Measurements from ENCODE around the gene BTBD6.

The BTBD6 gene

DNA sequence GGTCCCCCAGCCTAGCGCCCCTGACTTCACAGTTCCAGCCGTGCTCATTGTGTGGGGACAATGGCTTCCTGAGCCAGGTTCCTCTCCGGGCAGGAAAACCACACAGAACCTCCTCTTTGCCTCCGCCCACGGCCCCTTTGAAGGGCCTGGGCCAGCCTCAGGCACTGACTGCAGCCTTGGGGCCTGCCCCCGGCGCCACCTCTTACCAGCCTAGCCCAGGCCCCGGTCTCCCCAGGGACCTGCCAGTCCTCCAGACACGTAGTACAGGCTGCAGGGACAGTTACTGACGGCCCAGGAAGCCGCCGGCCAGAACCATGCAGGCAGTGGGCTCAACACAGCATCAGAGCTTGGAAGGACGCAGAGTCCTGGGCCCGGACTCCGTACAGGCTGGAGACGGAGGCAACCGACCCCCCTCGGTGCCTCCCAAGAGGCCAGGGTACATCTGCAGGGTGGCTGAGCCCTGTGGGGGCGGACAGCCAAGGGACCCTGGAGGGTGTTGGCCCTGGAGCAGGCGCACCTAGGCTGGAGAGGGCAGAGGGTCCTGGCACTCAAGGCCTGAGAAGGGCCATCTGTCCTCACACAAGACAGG lies 46.3 kb upstream of the BTBD6 start:
- H3K4me3 ChIP-seq (ENCODE audit: low read length) = no peak overlapping the region
- no peak for DNase-seq (ENCODE audit: low read depth)
- TF ChIP-seq CTCF (conservative IDR thresholded peaks at IDR 0.05; ENCODE audit: low read depth, low read length) = no peak

- H3K4me3 ChIP-seq (ENCODE audit: low read length) = no peak overlapping the region
- no peak for DNase-seq (ENCODE audit: low read depth)
- peak; percentile 87 for TF ChIP-seq CTCF (conservative IDR thresholded peaks at IDR 0.05; ENCODE audit: low read depth, low read length)
These were observed 45.2 kb upstream of the BTBD6 start for GRCh38 chr14:105203057-105203531.

- no peak for TF ChIP-seq CTCF (conservative IDR thresholded peaks at IDR 0.05; ENCODE audit: low read depth, low read length)
- DNase-seq (ENCODE audit: low read depth) = no peak
- no peak overlapping the region for H3K4me3 ChIP-seq (ENCODE audit: low read length)
These were observed 44.6 kb upstream of the BTBD6 start for GRCh38 chr14:105203701-105204100.

- TF ChIP-seq CTCF (conservative IDR thresholded peaks at IDR 0.05; ENCODE audit: low read depth, low read length) = no peak
- DNase-seq (ENCODE audit: low read depth) = peak; percentile 54
These were observed 44.0 kb upstream of the BTBD6 start for GRCh38 chr14:105204206-105204930.

DNA sequence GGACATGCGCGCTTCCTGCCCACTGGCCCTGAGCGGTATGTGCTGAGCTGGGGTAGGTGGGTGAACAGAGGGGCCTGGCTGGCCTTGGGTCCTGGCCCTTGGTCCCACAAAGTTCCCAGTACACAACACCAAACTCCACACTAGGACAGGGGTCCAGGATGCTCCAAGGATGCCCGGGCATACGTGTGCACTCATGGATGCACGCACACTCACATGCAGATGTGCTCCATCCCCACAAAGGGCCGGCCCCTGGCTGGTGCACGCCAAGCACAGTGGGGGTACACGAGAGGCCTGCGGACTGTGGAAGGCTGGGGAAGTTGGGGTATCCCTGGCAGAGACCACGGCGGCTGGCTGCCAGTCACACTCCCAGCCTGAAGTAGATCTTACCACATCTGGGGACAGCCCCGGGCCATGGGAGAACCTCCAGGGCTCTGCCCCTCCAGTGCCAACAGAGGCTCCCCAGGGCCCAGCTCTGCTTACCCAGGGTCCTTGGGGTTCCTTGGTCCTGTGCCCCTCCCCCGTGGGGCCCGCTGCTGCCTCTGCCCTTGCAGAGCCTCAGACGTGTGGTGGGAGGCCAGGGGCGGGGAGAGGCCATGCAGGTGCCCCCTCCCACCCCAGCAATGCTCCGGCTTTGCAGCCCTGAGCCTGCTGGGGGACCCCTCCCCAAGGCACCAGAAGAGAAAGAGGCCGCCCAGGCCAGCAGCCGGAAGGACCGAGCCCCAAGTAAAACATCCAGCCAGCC lies 43.2 kb upstream of the BTBD6 start:
- no peak for DNase-seq (ENCODE audit: low read depth)
- no peak overlapping the region for H3K4me3 ChIP-seq (ENCODE audit: low read length)
- TF ChIP-seq CTCF (conservative IDR thresholded peaks at IDR 0.05; ENCODE audit: low read depth, low read length) = no peak

More at GRCh38 chr14:105204206-105204930, 44.0 kb upstream of the BTBD6 start:
- H3K4me3 ChIP-seq (ENCODE audit: low read length) = no peak overlapping the region

GRCh38 chr14:105205673-105206208 lies 42.6 kb upstream of the BTBD6 start:
- H3K4me3 ChIP-seq (ENCODE audit: low read length) = no peak overlapping the region
- TF ChIP-seq CTCF (conservative IDR thresholded peaks at IDR 0.05; ENCODE audit: low read depth, low read length) = no peak
- no peak for DNase-seq (ENCODE audit: low read depth)

Data from retinal pigment epithelial cell (primary cell).